ENCODE results near the gene TP53BP2. TPM values are rescaled to one million over a fixed set of nuclear protein-coding genes. Genes with fewer than 3 reads are reported as not detected.

Gene TP53BP2
- total RNA-seq, 2 experiments from 2014 or later, result 37.8 to 38.7 TPM

GRCh38 chr1:223774134-223774814 lies 71.5 kb downstream of the TP53BP2 start:
- POLR2A ChIA-PET, result interaction anchor here (0.6 kb wide), 1 partner anchor 143 kb away, joined by 3 read pairs; no protein-coding TSS in a partner anchor
- CTCF ChIA-PET, result interaction anchor here (1.5 kb wide), 1 partner anchor 25 kb away, joined by 5 read pairs; no protein-coding TSS in a partner anchor

GRCh38 chr1:223772771-223773160 lies 73.0 kb downstream of the TP53BP2 start:
- POLR2A ChIA-PET, result no interaction called here
- CTCF ChIA-PET, result interaction anchor here (0.6 to 1.0 kb wide), 2 partner anchors 24 to 430 kb away, joined by 3 read pairs; no protein-coding TSS in a partner anchor

- ChIA-PET POLR2A (interaction anchor here (0.6 kb wide), 1 partner anchor 14 kb away, joined by 4 read pairs; no protein-coding TSS in a partner anchor), CTCF (interaction anchor here (1.0 to 1.7 kb wide), 2 partner anchors 23 to 61 kb away, joined by 3 to 4 read pairs; no protein-coding TSS in a partner anchor)
These were observed 73.7 kb downstream of the TP53BP2 start for GRCh38 chr1:223771814-223772770.

- POLR2A ChIA-PET, result interaction anchor here (0.6 kb wide), 1 partner anchor 14 kb away, joined by 4 read pairs; no protein-coding TSS in a partner anchor
- CTCF ChIA-PET, result interaction anchor here (1.7 kb wide), 1 partner anchor 60 kb away, joined by 4 read pairs; no protein-coding TSS in a partner anchor
These were observed 74.3 kb downstream of the TP53BP2 start for GRCh38 chr1:223771469-223771813.

GRCh38 chr1:223770621-223771315 lies 75.0 kb downstream of the TP53BP2 start:
- CTCF ChIA-PET, result interaction anchor here (1.7 kb wide), 1 partner anchor 60 kb away, joined by 4 read pairs; no protein-coding TSS in a partner anchor
- POLR2A ChIA-PET, result no interaction called here

- ChIA-PET POLR2A (no interaction called here), CTCF (interaction anchor here (1.0 kb wide), 1 partner anchor 17 kb away, joined by 5 read pairs; no protein-coding TSS in a partner anchor)
These were observed 79.9 kb downstream of the TP53BP2 start for GRCh38 chr1:223765719-223766340.

GRCh38 chr1:223765036-223765718 lies 80.6 kb downstream of the TP53BP2 start:
- POLR2A ChIA-PET, result no interaction called here
- CTCF ChIA-PET, result interaction anchor here (1.0 kb wide), 1 partner anchor 16 kb away, joined by 5 read pairs; no protein-coding TSS in a partner anchor

- POLR2A ChIA-PET, result no interaction called here
- CTCF ChIA-PET, result no interaction called here
These were observed 81.9 kb downstream of the TP53BP2 start for GRCh38 chr1:223763881-223764280.

- CTCF ChIA-PET, result no interaction called here
- POLR2A ChIA-PET, result no interaction called here
These were observed 82.5 kb downstream of the TP53BP2 start for GRCh38 chr1:223763251-223763650.

GRCh38 chr1:223761411-223761810 lies 84.3 kb downstream of the TP53BP2 start:
- POLR2A ChIA-PET, result no interaction called here

GRCh38 chr1:223760833-223761232 lies 84.9 kb downstream of the TP53BP2 start:
- ChIA-PET CTCF (interaction anchor here (1.4 to 2.1 kb wide), 2 partner anchors 11 to 51 kb away, joined by 3 to 6 read pairs; no protein-coding TSS in a partner anchor), POLR2A (no interaction called here)

More at GRCh38 chr1:223761411-223761810, 84.3 kb downstream of the TP53BP2 start:
- CTCF ChIA-PET, result interaction anchor here (1.4 to 2.1 kb wide), 2 partner anchors 12 to 50 kb away, joined by 3 to 6 read pairs; no protein-coding TSS in a partner anchor

- CTCF ChIA-PET, result interaction anchor here (2.1 kb wide), 1 partner anchor 10 kb away, joined by 6 read pairs; no protein-coding TSS in a partner anchor
- POLR2A ChIA-PET, result no interaction called here
These were observed 86.5 kb downstream of the TP53BP2 start for GRCh38 chr1:223759273-223759672.

- ChIA-PET CTCF (no interaction called here), POLR2A (no interaction called here)
These were observed 87.0 kb downstream of the TP53BP2 start for GRCh38 chr1:223758734-223759133.

GRCh38 chr1:223756806-223757700 lies 88.7 kb downstream of the TP53BP2 start:
- ChIA-PET CTCF (no interaction called here), POLR2A (interaction anchor here (0.6 kb wide), 1 partner anchor 716 kb away, joined by 3 read pairs; no protein-coding TSS in a partner anchor)

- CTCF ChIA-PET, result interaction anchor here (0.5 to 1.0 kb wide), 2 partner anchors 29 to 1760 kb away, joined by 3 read pairs; no protein-coding TSS in a partner anchor
- POLR2A ChIA-PET, result no interaction called here
These were observed 89.6 kb downstream of the TP53BP2 start for GRCh38 chr1:223755992-223756775.

- ChIA-PET POLR2A (no interaction called here), CTCF (interaction anchor here (0.5 to 1.0 kb wide), 2 partner anchors 29 to 1759 kb away, joined by 3 read pairs; no protein-coding TSS in a partner anchor)
These were observed 90.3 kb downstream of the TP53BP2 start for GRCh38 chr1:223755432-223755792.
